ENCODE measurements around the gene KANTR. TPM values are rescaled to one million over a fixed set of nuclear protein-coding genes. Genes with fewer than 3 reads are reported as not detected.

The KANTR gene
- total RNA-seq, 6 experiments from 2014 or later = 2.2 to 6.1 (median 4.0) TPM

- intact Hi-C loops (cut with DNase I) = no loop called here
- H3K36me3 ChIP-seq = no peaks in the 10 kb centered on the region
- ATAC-seq (no peak), DNase-seq (no peak)
- no peaks in the 10 kb centered on the region for H3K4me1 ChIP-seq
- TF ChIP-seq CTCF (IDR thresholded peaks at IDR 0.05) (no peak), POLR2A (IDR thresholded peaks at IDR 0.05) (no peak)
- no peaks in the 10 kb centered on the region for H3K9me3 ChIP-seq
- H3K27me3 ChIP-seq = no peaks in the 10 kb centered on the region
- H3K27ac ChIP-seq = no peak overlapping the region
- H3K4me3 ChIP-seq = no peak overlapping the region
Observed at GRCh38 chrX:53125506-53125905, 31.6 kb downstream of the KANTR start.

- no peak for DNase-seq
- Histone ChIP-seq H3K9me3 (no peaks in the 10 kb centered on the region), H3K27me3 (no peaks in the 10 kb centered on the region), H3K36me3 (no peaks in the 10 kb centered on the region), H3K4me3 (no peak overlapping the region), H3K27ac (no peak overlapping the region), H3K4me1 (no peaks in the 10 kb centered on the region)
- TF ChIP-seq CTCF (IDR thresholded peaks at IDR 0.05) (no peak), POLR2A (IDR thresholded peaks at IDR 0.05) (no peak)
- WGBS (ENCODE audit: insufficient coverage, low coverage, low lambda C conversion rate, missing lambda C conversion rate) = 66% methylated on average over 2 of the region's 2 CpGs
- no peak for ATAC-seq
- intact Hi-C loops (cut with DNase I) = no loop called here
Observed at GRCh38 chrX:53126377-53126776, 32.4 kb downstream of the KANTR start.

GRCh38 chrX:53128097-53128749 lies 34.3 kb downstream of the KANTR start:
- H3K27ac ChIP-seq = no peak overlapping the region

GRCh38 chrX:53133400-53133799 lies 39.5 kb downstream of the KANTR start:
- Histone ChIP-seq H3K4me1 (no peaks in the 10 kb centered on the region), H3K27ac (no peak overlapping the region), H3K36me3 (no peaks in the 10 kb centered on the region), H3K4me3 (no peak overlapping the region), H3K27me3 (no peaks in the 10 kb centered on the region), H3K9me3 (no peaks in the 10 kb centered on the region)
- intact Hi-C loops (cut with DNase I) = no loop called here
- no peak for DNase-seq
- WGBS (ENCODE audit: insufficient coverage, low coverage, low lambda C conversion rate, missing lambda C conversion rate) = 80% methylated on average over 1 of the region's 4 CpGs
- no peak for ATAC-seq
- TF ChIP-seq CTCF (IDR thresholded peaks at IDR 0.05) = no peak
- no peak for TF ChIP-seq POLR2A (IDR thresholded peaks at IDR 0.05)

More at GRCh38 chrX:53128097-53128749, 34.3 kb downstream of the KANTR start:
- no peaks in the 10 kb centered on the region for H3K27me3 ChIP-seq
- no peak for DNase-seq
- H3K4me1 ChIP-seq = no peaks in the 10 kb centered on the region
- H3K4me3 ChIP-seq = no peak overlapping the region
- intact Hi-C loops (cut with DNase I) = no loop called here
- TF ChIP-seq CTCF (IDR thresholded peaks at IDR 0.05) = no peak
- no peak for TF ChIP-seq POLR2A (IDR thresholded peaks at IDR 0.05)
- no peaks in the 10 kb centered on the region for H3K9me3 ChIP-seq
- no peak for ATAC-seq
- 69% methylated on average over 2 of the region's 3 CpGs for WGBS (ENCODE audit: insufficient coverage, low coverage, low lambda C conversion rate, missing lambda C conversion rate)
- H3K36me3 ChIP-seq = no peaks in the 10 kb centered on the region

GRCh38 chrX:53135581-53135980 lies 41.6 kb downstream of the KANTR start:
- H3K27me3 ChIP-seq = no peaks in the 10 kb centered on the region
- no peaks in the 10 kb centered on the region for H3K4me1 ChIP-seq
- 65% methylated on average over 2 of the region's 2 CpGs for WGBS (ENCODE audit: insufficient coverage, low coverage, low lambda C conversion rate, missing lambda C conversion rate)
- ATAC-seq = no peak
- no peaks in the 10 kb centered on the region for H3K36me3 ChIP-seq
- intact Hi-C loops (cut with DNase I) = no loop called here
- TF ChIP-seq POLR2A (IDR thresholded peaks at IDR 0.05) (no peak), CTCF (IDR thresholded peaks at IDR 0.05) (no peak)
- H3K4me3 ChIP-seq = no peak overlapping the region
- H3K27ac ChIP-seq = no peak overlapping the region
- no peak for DNase-seq
- H3K9me3 ChIP-seq = no peaks in the 10 kb centered on the region

All from right lobe of liver (tissue), 6 donors.